WERI-Rb-1 (cell line): ENCODE data around the gene CHAT.

ENCODE experiments used
- DNase-seq: peaks from one replicate; pipeline ENCODE4 v3.0.0-alpha.2; 2020
- H3K27ac ChIP-seq: fragments of 250-450 bp; sonication (Bioruptor Pico); 2 replicates; pipeline ENCODE4 v1.5.1; 2020; ENCODE audit warnings: mild to moderate bottlenecking, moderate library complexity
- H3K27me3 ChIP-seq: fragments of 250-450 bp; sonication (Bioruptor Pico); 2 replicates; pipeline ENCODE4 v1.5.1; 2021; ENCODE audit warnings: mild to moderate bottlenecking, low read depth, moderate library complexity; ENCODE audit not compliant: insufficient read depth, severe bottlenecking
- H3K36me3 ChIP-seq: fragments of 250-450 bp; sonication (Bioruptor Pico); 2 replicates; pipeline ENCODE4 v1.5.1; 2020; ENCODE audit warnings: mild to moderate bottlenecking, moderate library complexity
- H3K4me3 ChIP-seq: 2 replicates; pipeline ENCODE4 v1.5.1; 2011; ENCODE audit warnings: low read depth, mild to moderate bottlenecking, control low read depth, low read length
- H3K9me3 ChIP-seq: fragments of 250-450 bp; sonication (Bioruptor Pico); 2 replicates; pipeline ENCODE4 v1.5.1; 2021; ENCODE audit warnings: mild to moderate bottlenecking, moderate library complexity; ENCODE audit not compliant: severe bottlenecking
- TF ChIP-seq, protein P1 (sequence below): IDR thresholded peaks from 2 replicates; pipeline ENCODE4 v1.5.1; 2011; ENCODE audit warnings: low read depth, mild to moderate bottlenecking, control low read depth, inconsistent platforms, low read length

The CHAT gene

DNA sequence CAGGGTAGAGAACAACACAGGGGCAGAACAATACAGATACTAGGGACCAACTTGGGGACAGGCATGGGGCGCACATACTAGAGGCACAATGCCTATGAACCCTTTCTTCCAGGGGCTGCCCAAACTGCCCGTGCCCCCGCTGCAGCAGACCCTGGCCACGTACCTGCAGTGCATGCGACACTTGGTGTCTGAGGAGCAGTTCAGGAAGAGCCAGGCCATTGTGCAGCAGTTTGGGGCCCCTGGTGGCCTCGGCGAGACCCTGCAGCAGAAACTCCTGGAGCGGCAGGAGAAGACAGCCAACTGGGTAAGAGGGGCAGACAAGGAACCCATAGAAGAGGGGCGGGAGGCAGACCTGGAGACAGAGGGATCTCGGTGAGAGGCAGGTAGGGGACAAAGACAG, 5.8 kb downstream of the CHAT start:
- peak overlapping the region; percentile 86 for H3K27ac ChIP-seq
- H3K9me3 ChIP-seq = no peaks in the 10 kb centered on the region
- no peaks in the 10 kb centered on the region for H3K27me3 ChIP-seq
- TF ChIP-seq, protein P1, sequence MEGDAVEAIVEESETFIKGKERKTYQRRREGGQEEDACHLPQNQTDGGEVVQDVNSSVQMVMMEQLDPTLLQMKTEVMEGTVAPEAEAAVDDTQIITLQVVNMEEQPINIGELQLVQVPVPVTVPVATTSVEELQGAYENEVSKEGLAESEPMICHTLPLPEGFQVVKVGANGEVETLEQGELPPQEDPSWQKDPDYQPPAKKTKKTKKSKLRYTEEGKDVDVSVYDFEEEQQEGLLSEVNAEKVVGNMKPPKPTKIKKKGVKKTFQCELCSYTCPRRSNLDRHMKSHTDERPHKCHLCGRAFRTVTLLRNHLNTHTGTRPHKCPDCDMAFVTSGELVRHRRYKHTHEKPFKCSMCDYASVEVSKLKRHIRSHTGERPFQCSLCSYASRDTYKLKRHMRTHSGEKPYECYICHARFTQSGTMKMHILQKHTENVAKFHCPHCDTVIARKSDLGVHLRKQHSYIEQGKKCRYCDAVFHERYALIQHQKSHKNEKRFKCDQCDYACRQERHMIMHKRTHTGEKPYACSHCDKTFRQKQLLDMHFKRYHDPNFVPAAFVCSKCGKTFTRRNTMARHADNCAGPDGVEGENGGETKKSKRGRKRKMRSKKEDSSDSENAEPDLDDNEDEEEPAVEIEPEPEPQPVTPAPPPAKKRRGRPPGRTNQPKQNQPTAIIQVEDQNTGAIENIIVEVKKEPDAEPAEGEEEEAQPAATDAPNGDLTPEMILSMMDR = no peak
- H3K4me3 ChIP-seq = no peak overlapping the region
- H3K36me3 ChIP-seq = no peaks in the 10 kb centered on the region
- DNase-seq = no peak

DNA sequence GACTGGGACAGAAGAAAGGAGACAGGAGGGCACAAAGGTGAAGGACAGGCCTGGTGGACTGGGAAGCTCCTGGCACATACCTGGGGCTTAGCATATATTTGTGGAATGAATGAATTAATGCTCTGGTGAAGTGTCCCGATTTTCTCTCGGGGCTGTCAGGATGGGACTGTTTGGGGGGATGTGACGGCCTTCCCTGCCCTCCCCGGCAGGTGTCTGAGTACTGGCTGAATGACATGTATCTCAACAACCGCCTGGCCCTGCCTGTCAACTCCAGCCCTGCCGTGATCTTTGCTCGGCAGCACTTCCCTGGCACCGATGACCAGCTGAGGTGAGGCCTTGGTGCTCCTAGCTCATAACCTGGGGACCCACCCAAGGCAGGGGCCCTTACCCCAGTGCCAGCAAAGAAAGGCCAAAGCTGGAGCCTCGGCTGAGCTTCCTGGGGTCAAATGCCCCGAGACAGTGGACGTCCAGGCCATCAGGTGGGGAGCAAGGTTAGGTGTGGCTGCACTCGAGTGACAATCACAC, 6.5 kb downstream of the CHAT start:
- no peaks in the 10 kb centered on the region for H3K36me3 ChIP-seq
- peak overlapping the region; percentile 86 for H3K27ac ChIP-seq
- no peak overlapping the region for H3K4me3 ChIP-seq
- no peaks in the 10 kb centered on the region for H3K27me3 ChIP-seq
- DNase-seq = no peak
- TF ChIP-seq, protein P1 = no peak
- H3K9me3 ChIP-seq = no peaks in the 10 kb centered on the region

DNA sequence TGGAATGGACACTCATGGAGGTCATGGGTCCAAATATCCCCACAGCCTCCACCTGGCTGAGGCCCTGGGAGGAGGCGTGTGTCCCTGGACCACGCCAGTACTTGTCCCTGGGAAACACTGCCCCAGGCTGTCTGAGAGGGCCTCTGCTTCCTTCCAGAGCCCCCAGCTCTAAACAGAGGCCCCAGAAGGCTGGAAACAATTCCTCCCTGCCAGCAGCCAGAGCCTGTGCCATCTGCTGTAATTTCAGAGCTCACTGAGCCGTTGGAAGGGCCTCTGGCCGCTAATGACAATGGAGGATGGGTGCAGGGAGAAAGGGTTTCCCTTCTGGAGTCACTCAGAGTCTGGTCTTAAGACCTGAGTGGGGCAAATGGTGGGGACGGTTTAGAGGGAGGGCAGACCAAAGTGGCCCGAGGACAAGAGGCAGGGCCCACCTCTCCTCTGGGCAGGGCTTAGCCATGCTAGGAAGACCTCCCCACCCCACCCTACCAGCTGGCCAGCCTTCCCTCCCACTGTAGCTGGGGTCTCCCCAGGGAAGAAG, 7.1 kb downstream of the CHAT start:
- Histone ChIP-seq H3K9me3 (no peaks in the 10 kb centered on the region), H3K27me3 (no peaks in the 10 kb centered on the region), H3K36me3 (no peaks in the 10 kb centered on the region), H3K27ac (peak overlapping the region; percentile 86), H3K4me3 (no peak overlapping the region)
- DNase-seq = peak; percentile 61
- TF ChIP-seq, protein P1 = no peak

DNA sequence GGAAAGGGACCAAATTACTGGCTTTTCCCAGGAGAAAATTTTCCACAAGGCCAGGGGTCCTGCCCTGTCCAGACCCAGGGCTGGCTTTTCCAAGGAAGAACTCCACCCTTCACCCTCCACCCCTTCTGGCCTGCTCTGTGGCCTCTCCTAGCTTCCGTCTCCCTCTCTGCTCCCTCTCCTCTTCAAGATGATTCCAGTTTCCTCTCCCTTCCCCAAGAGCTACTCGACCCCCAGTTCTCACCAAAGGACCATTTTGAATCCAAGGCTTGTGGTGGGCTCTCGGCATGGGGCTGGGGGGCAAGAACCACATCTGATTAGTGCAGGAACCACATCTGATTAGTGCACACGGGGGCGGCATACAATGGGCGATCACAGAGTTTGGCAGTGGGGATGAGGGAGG, 7.7 kb downstream of the CHAT start:
- Histone ChIP-seq H3K27me3 (no peaks in the 10 kb centered on the region), H3K36me3 (no peaks in the 10 kb centered on the region), H3K27ac (peak overlapping the region; percentile 86), H3K4me3 (no peak overlapping the region), H3K9me3 (no peaks in the 10 kb centered on the region)
- TF ChIP-seq, protein P1 = no peak
- no peak for DNase-seq

DNA sequence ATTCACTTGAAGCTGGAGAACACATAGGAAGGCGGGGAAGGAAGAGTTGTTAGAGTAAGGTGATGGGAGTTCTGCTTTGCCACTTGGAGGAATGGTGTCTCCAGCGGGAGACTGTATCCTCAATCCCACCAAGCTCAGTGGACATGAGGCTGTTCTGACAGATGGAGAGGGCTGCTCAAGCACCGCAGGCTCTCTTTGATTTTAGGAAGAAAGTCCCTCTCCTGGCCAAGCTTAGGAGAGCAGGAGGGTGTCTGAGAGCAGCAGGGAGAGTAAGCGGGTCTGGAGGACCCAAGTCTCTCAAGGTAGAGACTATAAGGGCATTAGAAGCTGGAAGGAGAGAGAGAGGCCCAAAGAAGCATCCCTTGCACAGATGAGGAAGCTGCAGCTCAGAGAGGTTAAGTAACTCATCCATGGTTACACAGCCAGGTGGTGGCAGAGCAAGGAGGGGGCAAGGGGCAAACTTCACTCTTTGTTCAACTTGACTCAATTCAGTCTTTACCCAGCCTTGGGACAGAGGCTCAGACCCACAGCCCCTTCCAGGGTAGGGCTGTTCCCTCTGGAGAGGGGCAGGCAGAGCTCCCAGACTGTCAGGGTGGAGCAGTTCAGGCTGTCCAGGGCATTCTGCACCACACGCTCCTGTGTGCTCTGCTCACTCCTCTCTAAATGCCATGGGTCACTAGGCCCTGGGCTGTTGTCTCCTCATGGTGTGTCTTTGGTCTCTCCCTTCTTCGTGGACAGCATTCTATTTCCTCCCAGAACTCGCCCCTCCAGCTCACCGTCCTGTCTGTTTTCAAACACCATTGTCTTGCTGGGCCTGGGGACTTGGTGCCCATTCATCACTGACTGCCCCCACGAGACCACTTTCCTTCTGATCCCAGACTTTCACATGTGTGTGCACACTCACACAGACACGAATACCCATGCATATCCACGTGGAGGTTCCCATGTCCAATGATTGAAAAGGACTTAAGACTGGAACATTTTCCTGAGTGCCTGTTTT, 8.9 kb downstream of the CHAT start:
- no peaks in the 10 kb centered on the region for H3K27me3 ChIP-seq
- no peaks in the 10 kb centered on the region for H3K9me3 ChIP-seq
- DNase-seq = no peak
- peak overlapping the region; percentile 86; the same call in 1 of the 2 replicates for H3K27ac ChIP-seq
- no peaks in the 10 kb centered on the region for H3K36me3 ChIP-seq
- no peak overlapping the region for H3K4me3 ChIP-seq
- TF ChIP-seq, protein P1 = no peak
